ENCODE results near the gene GHR.
"Not testable (repeated sequence)": the region's sequence is repeated elsewhere in the genome, so short reads cannot be mapped to it uniquely, and the experiment has no call there.

GHR gene

DNA sequence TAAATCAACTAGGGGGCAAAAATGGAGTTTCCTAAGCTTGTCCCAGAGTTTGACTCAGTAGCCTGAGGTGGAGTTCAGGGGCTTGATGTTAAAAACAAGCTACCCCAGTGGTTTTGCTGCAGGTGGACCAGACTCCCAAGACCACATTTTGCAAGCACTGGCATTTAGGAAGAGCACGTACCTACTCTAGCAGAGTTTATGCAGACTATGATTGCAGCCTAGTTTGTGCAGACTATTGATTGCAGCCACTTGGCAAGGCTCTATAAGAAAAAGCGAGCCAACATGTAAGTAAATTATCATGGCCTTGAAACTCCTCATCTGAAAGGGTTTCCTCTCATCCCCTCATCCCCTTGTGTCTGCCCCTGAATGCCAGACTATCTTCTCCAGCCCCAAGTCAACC, 231.4 kb downstream of the GHR start:
- no peak for DNase-seq

DNA sequence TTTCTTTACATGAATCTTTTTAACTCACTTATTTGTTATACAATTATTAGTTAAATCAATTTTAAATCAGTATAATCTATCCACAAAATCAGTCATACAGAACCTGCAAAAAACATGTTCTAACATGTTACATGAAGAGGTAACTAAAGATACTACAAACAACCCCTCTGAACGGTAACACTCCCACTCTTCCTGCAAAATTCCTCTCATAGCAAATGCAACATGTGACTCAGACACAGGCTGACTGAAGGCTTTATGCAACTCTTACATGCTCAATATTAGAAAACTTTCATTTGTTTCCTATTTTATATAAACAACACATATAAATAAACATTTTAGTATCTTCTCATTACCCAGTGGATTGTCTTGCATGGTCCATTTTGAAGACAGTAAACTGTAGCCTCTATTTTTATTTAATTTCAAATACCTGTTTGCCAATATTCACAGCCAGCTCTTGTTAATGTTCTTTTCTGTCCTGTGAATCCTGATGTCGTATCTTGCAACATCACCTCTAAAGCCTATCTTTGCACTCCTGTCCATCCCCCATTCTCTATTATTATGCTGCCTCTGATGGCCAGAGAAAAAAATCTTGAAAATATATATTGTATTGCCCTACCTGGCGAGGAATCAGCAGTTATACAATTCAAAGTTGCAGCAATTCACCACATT, 232.9 kb downstream of the GHR start:
- DNase-seq: no peak

DNA sequence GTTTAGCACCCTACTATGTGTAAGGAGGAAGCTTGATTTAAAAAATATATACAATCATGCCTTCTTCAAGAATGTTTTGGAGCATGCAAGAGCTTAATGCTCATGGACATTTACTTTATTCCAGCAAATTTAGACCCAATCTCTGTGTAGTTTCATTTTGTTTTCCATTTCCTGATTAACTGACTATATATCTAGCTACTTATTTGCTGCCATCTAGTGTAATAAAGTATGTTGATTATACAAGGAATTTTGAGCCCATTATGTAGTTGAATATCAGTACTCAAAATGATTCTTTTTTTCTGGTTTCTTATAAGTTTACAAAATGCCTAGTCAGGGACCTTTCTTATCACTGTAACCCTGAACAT, 233.4 kb downstream of the GHR start:
- DNase-seq: no peak

DNA sequence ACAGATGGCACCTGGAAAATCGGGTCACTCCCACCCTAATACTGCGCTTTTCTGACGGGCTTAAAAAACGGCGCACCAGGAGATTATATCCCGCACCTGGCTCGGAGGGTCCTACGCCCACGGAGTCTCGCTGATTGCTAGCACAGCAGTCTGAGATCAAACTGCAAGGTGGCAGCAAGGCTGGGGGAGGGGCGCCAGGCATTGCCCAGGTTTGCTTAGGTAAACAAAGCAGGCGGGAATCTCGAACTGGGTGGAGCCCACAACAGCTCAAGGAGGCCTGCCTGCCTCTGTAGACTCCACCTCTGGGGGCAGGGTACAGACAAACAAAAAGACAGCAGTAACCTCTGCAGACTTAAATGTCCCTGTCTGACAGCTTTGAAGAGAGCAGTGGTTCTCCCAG, 236.6 kb downstream of the GHR start:
- DNase-seq: not testable (repeated sequence)

DNA sequence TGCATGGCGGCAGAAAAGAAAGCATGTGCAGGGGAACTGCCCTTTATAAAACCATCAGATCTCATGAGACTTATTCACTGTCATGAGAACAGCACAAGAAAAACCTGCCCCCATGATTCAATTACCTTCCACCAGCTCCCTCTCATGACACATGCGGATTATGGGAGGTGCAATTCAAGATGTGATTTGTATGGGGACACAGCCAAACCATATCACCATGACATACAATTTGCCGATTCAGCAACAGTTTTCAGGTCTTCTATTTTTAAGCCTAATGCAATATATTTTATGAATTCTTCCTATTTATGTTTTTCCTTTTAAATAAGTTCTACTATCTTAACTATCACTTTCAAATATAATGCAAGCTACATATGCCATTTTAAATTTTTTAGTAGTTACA, 242.6 kb downstream of the GHR start:
- DNase-seq: no peak

DNA sequence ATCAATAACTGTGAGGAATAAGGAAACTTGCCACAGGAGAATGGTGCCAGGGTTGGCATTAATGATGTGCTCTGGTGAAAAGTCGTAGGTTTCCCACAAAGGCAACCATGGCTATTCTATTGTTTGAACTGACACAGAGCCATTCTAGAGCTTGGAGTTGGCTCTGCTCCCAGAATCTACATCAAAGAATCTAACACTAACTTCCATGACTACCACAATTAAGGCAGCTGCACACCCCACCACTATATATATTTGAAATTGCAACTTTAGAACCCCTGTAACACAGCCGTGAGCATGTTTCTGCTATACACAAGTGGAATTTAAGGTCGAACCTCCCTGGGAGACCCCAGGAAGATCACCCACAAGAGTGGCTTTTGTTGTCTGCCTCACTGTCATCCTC, 243.6 kb downstream of the GHR start:
- no peak for DNase-seq

GRCh38 chr5:42668254-42668653, 245.0 kb downstream of the GHR start:
- DNase-seq: no peak

DNA sequence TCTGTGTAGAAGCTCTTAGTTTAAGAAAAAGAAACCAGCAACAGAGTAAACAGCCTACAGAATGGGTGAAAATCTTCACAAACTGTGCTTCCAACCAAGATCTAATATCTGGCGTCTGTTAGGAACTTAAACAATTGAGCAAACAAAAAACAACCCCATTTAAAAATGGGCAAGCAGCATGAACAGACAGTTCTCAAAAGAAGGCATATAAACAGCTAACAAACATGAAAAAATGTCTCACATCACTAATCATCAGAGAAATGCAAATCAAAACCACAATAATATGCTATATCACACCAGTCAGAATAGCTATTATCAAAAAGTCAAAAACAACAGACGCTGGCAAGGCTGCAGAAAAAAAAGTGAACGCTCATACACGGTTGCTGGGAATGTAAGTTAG, 249.7 kb downstream of the GHR start:
- no peak for DNase-seq

DNA sequence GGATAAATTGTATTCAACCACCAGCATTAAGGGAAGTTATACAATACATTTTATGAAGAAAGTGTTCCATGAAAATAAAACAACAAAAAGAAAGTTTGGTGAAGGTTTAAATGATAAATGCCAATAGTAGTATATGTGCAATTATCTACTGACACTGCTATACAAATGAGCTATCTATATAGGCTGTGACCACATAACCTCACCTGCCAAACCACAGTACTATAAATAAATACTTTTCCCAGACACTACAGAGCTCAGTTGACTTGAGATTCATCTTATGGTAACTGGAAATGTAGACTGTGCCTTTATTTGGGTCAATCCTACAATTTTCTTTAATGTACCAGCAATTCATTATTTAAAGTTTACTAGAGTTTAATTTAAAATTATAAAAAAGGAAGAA, 252.4 kb downstream of the GHR start:
- DNase-seq: no peak

GRCh38 chr5:42676362-42676761, 253.1 kb downstream of the GHR start:
- no peak for DNase-seq

DNA sequence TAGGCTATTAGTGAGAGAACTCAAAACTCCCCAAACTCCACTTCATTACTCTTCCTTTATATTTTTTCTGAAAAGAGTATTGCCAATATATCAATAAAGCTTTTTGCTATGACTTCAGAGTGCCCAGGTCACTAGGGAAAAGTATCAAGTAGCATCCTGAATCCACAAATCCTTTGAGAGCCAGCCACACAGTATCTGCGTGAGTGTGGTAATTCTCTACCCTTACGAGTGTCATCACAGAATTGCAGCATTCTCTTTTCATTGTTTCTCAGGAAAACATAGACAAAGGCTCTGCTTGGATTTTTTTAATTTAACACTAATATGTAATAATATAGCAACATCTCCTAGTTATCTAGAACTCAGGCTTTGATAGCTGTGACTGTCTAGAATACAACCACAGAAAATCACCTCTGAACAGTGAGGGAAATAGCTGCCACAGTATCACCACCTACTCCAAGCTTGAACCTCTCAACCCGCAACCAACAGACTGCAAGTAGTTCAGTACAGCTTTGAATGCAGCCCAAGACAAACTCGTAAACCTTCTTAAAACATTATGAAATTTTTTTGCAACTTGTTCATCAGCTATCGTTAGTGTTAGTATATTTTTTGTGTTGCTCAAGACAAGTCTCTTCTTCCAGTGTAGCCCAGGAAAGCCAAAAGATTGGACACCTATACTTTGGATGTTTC, 254.1 kb downstream of the GHR start:
- no peak for DNase-seq

DNA sequence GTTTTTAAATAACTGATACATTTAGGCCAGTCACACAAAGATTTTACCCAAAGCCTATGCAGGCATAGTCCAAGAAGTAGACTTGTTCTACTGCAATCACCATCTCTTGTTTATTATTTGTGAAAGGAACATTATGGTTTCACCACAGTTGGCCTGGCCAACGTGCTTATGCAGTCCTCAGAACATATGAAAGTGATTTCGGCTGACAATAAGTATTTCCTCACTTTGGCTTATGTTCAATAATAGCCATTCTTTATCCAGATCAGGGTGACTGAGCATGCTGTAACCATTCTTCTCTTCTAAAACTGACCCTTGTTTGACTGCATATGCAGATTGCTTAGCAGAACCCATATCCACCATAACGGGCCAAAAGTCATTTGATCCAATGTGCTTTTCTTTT, 256.8 kb downstream of the GHR start:
- DNase-seq: no peak

GRCh38 chr5:42685078-42685477, 261.8 kb downstream of the GHR start:
- not testable (repeated sequence) for DNase-seq

- peak; percentile 72 for DNase-seq
Measured at GRCh38 chr5:42689391-42689790, 266.2 kb downstream of the GHR start.

DNA sequence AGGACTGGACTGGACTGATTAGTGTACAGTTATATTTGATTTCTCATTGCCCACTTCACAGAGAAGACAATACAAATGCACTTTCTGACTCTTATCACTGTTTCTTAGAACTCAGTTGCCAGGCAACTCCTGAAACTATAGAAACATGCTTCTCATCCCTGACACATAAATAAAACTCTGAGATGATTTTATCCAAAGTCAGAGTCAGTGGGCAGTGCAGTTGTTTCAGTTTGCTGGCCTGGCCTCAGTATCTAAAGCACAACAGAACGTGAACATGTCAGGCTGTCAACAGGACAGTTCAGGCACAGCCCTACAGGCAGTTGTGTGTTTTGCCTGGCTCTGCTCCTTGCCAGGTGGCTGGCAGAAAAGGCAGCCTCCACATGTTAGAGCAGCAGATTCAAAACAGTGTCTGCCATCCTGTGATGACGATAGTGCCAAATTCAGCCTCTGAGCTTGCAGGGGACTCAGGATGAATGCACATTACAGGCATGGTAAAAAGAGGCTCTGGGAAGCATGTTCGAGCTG, 268.2 kb downstream of the GHR start:
- DNase-seq: no peak

DNA sequence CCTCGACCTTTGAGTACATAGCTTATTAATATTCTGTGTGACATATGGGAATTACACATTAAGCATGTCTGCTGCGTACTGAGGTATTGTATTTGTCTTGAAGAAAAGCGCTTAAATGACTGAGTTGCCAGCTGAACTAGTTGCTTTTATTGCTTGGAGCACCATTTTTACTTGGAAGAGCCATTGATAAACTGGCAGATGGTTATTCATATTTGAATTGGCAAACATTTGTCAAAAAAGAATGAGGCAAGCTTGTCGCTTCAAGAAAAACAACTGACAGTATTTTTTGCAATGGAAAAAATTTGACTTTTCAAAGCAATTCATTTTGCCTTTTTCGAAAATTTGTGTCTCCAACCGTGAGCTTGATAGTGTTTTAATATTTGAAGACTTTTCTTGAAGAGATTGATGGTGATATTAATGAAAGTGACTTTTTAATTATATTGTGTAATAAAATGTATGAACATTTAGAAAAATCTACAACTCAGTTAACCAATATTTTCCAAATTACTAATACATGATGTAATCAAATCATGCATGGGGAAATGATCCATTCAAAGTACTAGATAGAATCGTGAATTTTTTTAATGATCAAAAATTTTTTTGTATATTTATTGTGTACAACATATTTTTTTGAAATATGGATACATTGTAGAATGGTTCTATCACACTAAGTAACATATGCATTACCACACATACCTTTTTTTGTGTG, 278.3 kb downstream of the GHR start:
- DNase-seq: no peak

GRCh38 chr5:42703238-42703637, 280.0 kb downstream of the GHR start:
- DNase-seq: no peak

DNA sequence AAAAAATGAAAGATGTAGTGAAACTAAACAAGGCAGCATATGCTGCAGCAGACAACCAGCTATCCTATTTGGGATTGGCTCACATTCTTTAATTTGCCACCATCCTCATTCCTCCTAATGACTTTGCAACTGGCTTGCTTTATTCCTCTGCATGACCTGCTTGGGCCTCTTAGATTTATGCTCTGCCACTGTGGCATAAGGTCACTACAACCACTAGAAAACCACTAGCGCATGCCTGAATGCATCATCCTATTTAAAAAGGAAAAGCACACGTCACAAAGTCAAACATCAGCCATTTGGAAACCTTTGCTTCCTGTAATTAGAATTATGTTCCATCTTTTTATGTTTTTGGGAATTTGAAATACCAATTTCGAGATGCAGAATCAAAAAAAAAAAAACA, 292.5 kb downstream of the GHR start:
- DNase-seq: no peak

DNA sequence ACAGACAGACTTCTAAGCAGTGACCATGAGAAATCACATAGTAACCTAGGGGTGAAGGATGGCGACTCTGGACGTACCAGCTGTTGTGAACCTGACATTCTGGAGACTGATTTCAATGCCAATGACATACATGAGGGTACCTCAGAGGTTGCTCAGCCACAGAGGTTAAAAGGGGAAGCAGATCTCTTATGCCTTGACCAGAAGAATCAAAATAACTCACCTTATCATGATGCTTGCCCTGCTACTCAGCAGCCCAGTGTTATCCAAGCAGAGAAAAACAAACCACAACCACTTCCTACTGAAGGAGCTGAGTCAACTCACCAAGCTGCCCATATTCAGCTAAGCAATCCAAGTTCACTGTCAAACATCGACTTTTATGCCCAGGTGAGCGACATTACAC, 295.4 kb downstream of the GHR start:
- no peak for DNase-seq

DNA sequence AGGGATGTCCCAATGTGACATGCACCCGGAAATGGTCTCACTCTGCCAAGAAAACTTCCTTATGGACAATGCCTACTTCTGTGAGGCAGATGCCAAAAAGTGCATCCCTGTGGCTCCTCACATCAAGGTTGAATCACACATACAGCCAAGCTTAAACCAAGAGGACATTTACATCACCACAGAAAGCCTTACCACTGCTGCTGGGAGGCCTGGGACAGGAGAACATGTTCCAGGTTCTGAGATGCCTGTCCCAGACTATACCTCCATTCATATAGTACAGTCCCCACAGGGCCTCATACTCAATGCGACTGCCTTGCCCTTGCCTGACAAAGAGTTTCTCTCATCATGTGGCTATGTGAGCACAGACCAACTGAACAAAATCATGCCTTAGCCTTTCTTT, 295.8 kb downstream of the GHR start:
- DNase-seq: no peak

DNA sequence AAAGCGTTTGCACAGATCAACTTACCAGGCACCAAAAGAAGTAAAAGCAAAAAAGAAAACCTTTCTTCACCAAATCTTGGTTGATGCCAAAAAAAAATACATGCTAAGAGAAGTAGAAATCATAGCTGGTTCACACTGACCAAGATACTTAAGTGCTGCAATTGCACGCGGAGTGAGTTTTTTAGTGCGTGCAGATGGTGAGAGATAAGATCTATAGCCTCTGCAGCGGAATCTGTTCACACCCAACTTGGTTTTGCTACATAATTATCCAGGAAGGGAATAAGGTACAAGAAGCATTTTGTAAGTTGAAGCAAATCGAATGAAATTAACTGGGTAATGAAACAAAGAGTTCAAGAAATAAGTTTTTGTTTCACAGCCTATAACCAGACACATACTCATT, 297.0 kb downstream of the GHR start:
- no peak for DNase-seq

GRCh38 chr5:42721484-42721883, 298.2 kb downstream of the GHR start:
- no peak for DNase-seq

DNA sequence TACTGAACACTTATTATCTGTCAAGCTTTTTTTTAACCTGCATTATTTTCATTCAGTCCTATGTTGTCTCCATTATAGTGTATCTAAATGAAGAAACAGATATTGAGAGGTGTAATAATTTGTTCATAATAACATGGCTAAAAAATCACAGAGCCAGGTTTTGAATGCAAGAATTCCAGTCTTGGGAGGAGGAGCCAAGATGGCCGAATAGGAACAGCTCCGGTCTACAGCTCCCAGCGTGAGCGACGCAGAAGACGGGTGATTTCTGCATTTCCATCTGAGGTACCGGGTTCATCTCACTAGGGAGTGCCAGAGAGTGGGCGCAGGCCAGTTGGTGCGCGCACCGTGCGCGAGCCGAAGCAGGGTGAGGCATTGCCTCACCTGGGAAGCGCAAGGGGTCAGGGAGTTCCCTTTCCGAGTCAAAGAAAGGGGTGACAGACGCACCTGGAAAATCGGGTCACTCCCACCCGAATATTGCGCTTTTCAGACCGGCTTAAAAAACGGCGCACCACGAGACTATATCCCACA, 311.4 kb downstream of the GHR start:
- DNase-seq: not testable (repeated sequence)

GRCh38 chr5:42740920-42741319, 317.7 kb downstream of the GHR start:
- no peak for DNase-seq

All from islet precursor cell (in vitro differentiated cells).